T-cell (primary cell): ENCODE data around the gene SETD5. TPM values are rescaled to one million over a fixed set of nuclear protein-coding genes. Genes with fewer than 3 reads are reported as not detected.
"Not testable (repeated sequence)": the region's sequence is repeated elsewhere in the genome, so short reads cannot be mapped to it uniquely, and the experiment has no call there.

Source experiments
- ATAC-seq, 4 experiments: fragments of 200-7000 bp in 3 of 4; fragments of 150-1000 bp in 1 of 4; cut with Tn5 transposase; replicated peaks in 1 of 4; 1 replicate in 3 of 4; 2 replicates in 1 of 4; pipeline ENCODE4 v1.10.0; 2021; ENCODE audit warnings: moderate library complexity in 3 of 4, mild to moderate bottlenecking in 2 of 4, moderate number of reproducible peaks in 1 of 4
- CTCF ChIA-PET, 2 donors: fragments of 300-600 bp; sonication (Branson Sonifier 250); formaldehyde crosslinking; loops; one replicate each; lab custom pipeline; 2022; ENCODE audit warnings: antibody characterized with exemption in 2 of 2; lab: Charles Lee
- POLR2A ChIA-PET, 2 donors: fragments of 300-600 bp; sonication (Branson Sonifier 250); formaldehyde crosslinking; loops; one replicate each; lab custom pipeline; 2022; ENCODE audit warnings: antibody characterized with exemption in 2 of 2; lab: Charles Lee
- DNase-seq, 35 experiments: peaks; one replicate each; pipeline versions ENCODE4 v3.0.0 to v3.0.0-alpha.2; 2013 to 2023
- H3K27ac ChIP-seq: one replicate; pipeline ENCODE4 v1.5.1; 2013; ENCODE audit warnings: low read length
- H3K27me3 ChIP-seq, 2 experiments: replicated peaks in 1 of 2; 1 replicate in 1 of 2; 2 replicates in 1 of 2; pipeline versions ENCODE4 v1.6.1 to v1.7.0; 2013; ENCODE audit warnings: low read length in 1 of 2, mixed read lengths in 1 of 2; ENCODE audit not compliant: control insufficient read depth in 2 of 2, insufficient read depth in 2 of 2; ENCODE audit errors: extremely low read depth in 1 of 2
- H3K36me3 ChIP-seq, 2 donors: 1 replicate in 1 of 2; 2 replicates in 1 of 2; pipeline versions ENCODE4 v1.6.1 to v1.7.0; 2013; ENCODE audit warnings: low read length in 1 of 2; ENCODE audit not compliant: control insufficient read depth in 2 of 2, insufficient read depth in 1 of 2; ENCODE audit errors: extremely low read depth in 1 of 2
- H3K4me1 ChIP-seq, 2 experiments: 1 replicate in 1 of 2; 2 replicates in 1 of 2; pipeline versions ENCODE4 v1.6.1 to v1.7.0; 2013; ENCODE audit warnings: low read length in 2 of 2, mixed read lengths in 1 of 2; ENCODE audit not compliant: insufficient read depth in 2 of 2, control insufficient read depth in 1 of 2; ENCODE audit errors: extremely low read depth in 1 of 2
- H3K4me3 ChIP-seq, 2 donors: 1 replicate in 1 of 2; 2 replicates in 1 of 2; pipeline versions ENCODE4 v1.5.1 to v1.7.0; 2013; ENCODE audit warnings: mild to moderate bottlenecking in 2 of 2, low read length in 1 of 2, moderate library complexity in 1 of 2; ENCODE audit not compliant: control insufficient read depth in 1 of 2; ENCODE audit errors: extremely low read depth in 1 of 2
- H3K9me3 ChIP-seq: 2 replicates; pipeline ENCODE4 v1.7.0; 2013
- H3K27ac Mint-ChIP-seq, 2 donors: one replicate each; pipeline ENCODE4 v1.8.0; 2020 to 2021; ENCODE audit warnings: mild to moderate bottlenecking in 2 of 2, mixed read lengths in 2 of 2
- H3K27me3 Mint-ChIP-seq, 2 donors: one replicate each; pipeline ENCODE4 v1.8.0; 2021 to 2022; ENCODE audit warnings: mixed read lengths in 2 of 2
- H3K36me3 Mint-ChIP-seq: one replicate; pipeline ENCODE4 v1.8.0; 2021; ENCODE audit warnings: mixed read lengths
- H3K4me1 Mint-ChIP-seq, 3 donors: one replicate each; pipeline ENCODE4 v1.8.0; 2020 to 2022; ENCODE audit warnings: mixed read lengths in 3 of 3, mild to moderate bottlenecking in 1 of 3
- H3K4me3 Mint-ChIP-seq, 3 donors: one replicate each; pipeline ENCODE4 v1.8.0; 2020 to 2022; ENCODE audit warnings: mild to moderate bottlenecking in 3 of 3, mixed read lengths in 3 of 3, moderate library complexity in 3 of 3
- H3K9me3 Mint-ChIP-seq, 3 donors: one replicate each; pipeline ENCODE4 v1.8.0; 2020 to 2022; ENCODE audit warnings: mixed read lengths in 3 of 3
- WGBS: methylation state at CpG from one replicate; pipeline ENCODE4 v1.1.5; 2013; ENCODE audit warnings: missing lambda C conversion rate; ENCODE audit not compliant: insufficient coverage; 5-methylcytosine and 5-hydroxymethylcytosine counted together
- total RNA-seq, 35 experiments: library from RNA in 6 of 35; stranded (reverse) in 6 of 35; fragments of 120-200 nt in 1 of 35; gene quantifications; one replicate each; pipeline versions ENCODE4 v1.2.1 to v1.2.4 and lab custom pipeline; 2013 to 2026

The SETD5 gene
- total RNA-seq, 5 donors from 2014 or later (not counting 1 experiment from before 2014, with no cell fraction given): 119 to 131 (median 125) TPM

DNA sequence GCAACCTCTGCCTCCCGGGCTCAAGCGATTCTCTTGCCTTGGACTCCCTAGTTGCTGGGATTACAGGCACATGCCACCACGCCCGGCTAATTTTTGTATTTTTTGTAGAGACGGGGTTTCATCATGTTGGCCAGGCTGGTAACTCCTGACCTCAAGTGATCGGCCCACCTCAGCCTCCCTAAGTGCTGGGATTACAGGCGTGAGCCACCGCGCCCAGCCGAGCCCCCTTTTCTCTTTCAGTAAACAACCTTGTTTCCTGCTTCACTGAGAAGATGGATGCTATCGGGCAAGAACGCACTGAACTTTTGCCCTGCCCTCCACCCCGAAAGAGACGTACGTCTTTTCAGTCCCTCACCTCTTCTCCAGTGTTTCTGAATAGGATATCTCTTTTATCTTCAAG lies 96.6 kb downstream of the SETD5 start:
- H3K27ac ChIP-seq, ATAC-seq, H3K9me3 Mint-ChIP-seq, H3K36me3 ChIP-seq, CTCF ChIA-PET, H3K9me3 ChIP-seq, H3K27me3 ChIP-seq, H3K27me3 Mint-ChIP-seq, H3K4me1 ChIP-seq, DNase-seq, H3K27ac Mint-ChIP-seq, H3K36me3 Mint-ChIP-seq, POLR2A ChIA-PET, H3K4me1 Mint-ChIP-seq, H3K4me3 ChIP-seq, H3K4me3 Mint-ChIP-seq: not testable (repeated sequence)
- 97% methylated on average over 14 of the region's 15 CpGs for WGBS

DNA sequence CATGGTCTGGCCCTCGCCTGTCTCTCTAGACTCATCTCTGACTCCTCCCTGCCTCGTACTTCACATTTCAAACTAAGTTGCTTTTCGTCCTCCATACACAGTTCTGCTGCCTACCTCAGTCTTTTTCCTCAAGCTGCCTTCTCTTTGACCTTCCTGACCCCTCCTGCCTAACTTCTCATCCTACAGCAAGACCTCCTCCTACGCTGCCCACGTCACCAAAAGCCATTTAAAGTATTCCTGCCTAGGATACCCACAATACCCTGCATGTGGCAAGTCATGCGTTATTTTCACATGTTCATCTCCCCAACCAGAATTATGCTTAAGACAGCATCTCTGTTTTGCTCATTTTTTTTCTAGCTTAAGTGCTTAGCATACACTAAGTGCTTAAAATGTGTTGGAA lies 99.5 kb downstream of the SETD5 start:
- Mint-ChIP-seq H3K4me1 (peaks cover 5 to 15% (median 7%) of the 10 kb centered on the region in 3 donors), H3K27ac (no peak overlapping the region), H3K4me3 (no peak overlapping the region), H3K27me3 (peaks cover 22 to 28% of the 10 kb centered on the region in 2 donors), H3K9me3 (peaks cover 0 to 9% (median 0%) of the 10 kb centered on the region in 3 donors), H3K36me3 (peaks cover 5% of the 10 kb centered on the region)
- no peaks in the 10 kb centered on the region for H3K9me3 ChIP-seq
- peaks cover 0 to 36% of the 10 kb centered on the region in 2 experiments for H3K27me3 ChIP-seq
- H3K27ac ChIP-seq: no peak overlapping the region
- H3K36me3 ChIP-seq: no peaks in the 10 kb centered on the region
- no peak for DNase-seq
- peaks cover 0 to 17% of the 10 kb centered on the region in 2 experiments for H3K4me1 ChIP-seq
- CTCF ChIA-PET: no interaction called here
- 79% methylated on average over 5 of the region's 6 CpGs for WGBS
- POLR2A ChIA-PET: no interaction called here
- H3K4me3 ChIP-seq: no peak overlapping the region
- ATAC-seq: no peak

DNA sequence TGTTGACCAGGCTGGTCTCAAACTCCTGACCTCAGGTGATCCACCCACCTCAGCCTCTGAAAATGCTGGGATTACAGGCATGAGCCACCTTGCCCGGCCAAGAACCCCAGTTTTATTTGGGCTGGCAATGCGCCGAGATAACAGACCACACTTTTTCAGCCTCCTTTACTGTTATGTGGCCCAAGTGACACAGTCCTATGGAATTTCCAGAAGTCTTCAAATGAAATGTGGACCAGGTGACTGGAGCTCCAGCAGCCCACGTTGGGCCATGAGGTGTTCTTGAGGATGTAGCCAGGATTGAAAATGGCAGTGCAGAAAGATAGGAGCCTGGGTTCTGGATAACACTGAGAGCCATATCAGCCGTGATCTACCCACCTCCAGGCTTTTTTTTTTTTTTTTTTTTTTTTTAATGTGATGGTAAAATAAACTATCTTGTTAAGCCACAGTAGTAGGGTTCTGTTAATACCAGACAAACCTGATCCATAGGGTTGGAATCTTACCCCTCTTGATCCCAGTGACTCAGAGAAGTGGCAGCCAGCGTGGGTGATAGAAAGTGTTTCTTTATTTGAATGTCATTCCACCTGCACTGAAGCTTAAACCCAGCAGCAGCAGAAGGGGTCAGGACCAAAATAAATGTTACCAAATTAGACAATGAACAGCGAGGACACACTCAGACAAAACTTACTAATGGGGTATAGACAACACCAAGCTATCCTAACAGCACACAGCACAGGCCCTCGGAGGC lies 100.6 kb downstream of the SETD5 start:
- Histone ChIP-seq H3K4me1 (peaks cover 0 to 17% of the 10 kb centered on the region in 2 experiments), H3K36me3 (no peaks in the 10 kb centered on the region), H3K9me3 (no peaks in the 10 kb centered on the region), H3K4me3 (no peak overlapping the region), H3K27me3 (peaks cover 0 to 46% of the 10 kb centered on the region in 2 experiments), H3K27ac (no peak overlapping the region)
- CTCF ChIA-PET: no interaction called here
- H3K4me1 Mint-ChIP-seq: peaks cover 5 to 15% (median 7%) of the 10 kb centered on the region in 3 donors
- H3K27me3 Mint-ChIP-seq: peaks cover 26 to 32% of the 10 kb centered on the region in 2 donors
- ATAC-seq (no peak), DNase-seq (no peak)
- H3K9me3 Mint-ChIP-seq: peaks cover 0 to 9% (median 0%) of the 10 kb centered on the region in 3 donors
- no peak overlapping the region for H3K4me3 Mint-ChIP-seq
- WGBS: 80% methylated on average over 6 of the region's 8 CpGs
- peaks cover 5% of the 10 kb centered on the region for H3K36me3 Mint-ChIP-seq
- POLR2A ChIA-PET: interaction anchor here in 1 of 2 donors (0.7 kb wide), 1 partner anchor 411 kb away, joined by 9 read pairs; no protein-coding TSS in a partner anchor
- H3K27ac Mint-ChIP-seq: no peak overlapping the region

DNA sequence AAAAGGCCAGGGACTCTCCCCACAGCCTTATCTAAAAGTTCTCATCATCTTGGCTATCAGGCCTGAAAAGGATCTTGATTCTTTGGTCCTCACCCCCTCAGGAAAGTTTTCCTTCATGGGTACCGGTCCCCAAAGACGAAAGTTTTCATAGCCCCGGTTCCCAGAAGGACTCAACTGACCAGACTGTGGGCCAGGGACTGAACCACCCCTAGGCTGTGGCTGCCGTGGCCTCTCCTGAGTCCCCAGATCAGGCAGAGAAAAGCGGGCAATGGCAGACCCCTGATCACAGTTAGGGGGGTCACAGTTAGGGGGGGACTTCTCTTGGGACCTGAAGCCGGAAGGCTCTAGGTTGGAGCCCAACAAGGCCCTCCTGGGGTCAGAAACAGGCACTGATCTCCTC lies 101.4 kb downstream of the SETD5 start:
- peaks cover 8 to 15% (median 10%) of the 10 kb centered on the region in 3 donors for H3K4me1 Mint-ChIP-seq
- Histone ChIP-seq H3K27me3 (peaks cover 0 to 50% of the 10 kb centered on the region in 2 experiments), H3K9me3 (no peaks in the 10 kb centered on the region), H3K4me3 (no peak overlapping the region), H3K36me3 (no peaks in the 10 kb centered on the region), H3K27ac (no peak overlapping the region), H3K4me1 (peaks cover 0 to 17% of the 10 kb centered on the region in 2 experiments)
- no peak overlapping the region for H3K4me3 Mint-ChIP-seq
- peaks cover 26 to 36% of the 10 kb centered on the region in 2 donors for H3K27me3 Mint-ChIP-seq
- POLR2A ChIA-PET: no interaction called here
- peaks cover 5% of the 10 kb centered on the region for H3K36me3 Mint-ChIP-seq
- CTCF ChIA-PET: no interaction called here
- peaks cover 0 to 5% (median 0%) of the 10 kb centered on the region in 3 donors for H3K9me3 Mint-ChIP-seq
- no peak overlapping the region for H3K27ac Mint-ChIP-seq
- 92% methylated on average over 4 of the region's 6 CpGs for WGBS
- no peak for DNase-seq
- ATAC-seq: no peak

DNA sequence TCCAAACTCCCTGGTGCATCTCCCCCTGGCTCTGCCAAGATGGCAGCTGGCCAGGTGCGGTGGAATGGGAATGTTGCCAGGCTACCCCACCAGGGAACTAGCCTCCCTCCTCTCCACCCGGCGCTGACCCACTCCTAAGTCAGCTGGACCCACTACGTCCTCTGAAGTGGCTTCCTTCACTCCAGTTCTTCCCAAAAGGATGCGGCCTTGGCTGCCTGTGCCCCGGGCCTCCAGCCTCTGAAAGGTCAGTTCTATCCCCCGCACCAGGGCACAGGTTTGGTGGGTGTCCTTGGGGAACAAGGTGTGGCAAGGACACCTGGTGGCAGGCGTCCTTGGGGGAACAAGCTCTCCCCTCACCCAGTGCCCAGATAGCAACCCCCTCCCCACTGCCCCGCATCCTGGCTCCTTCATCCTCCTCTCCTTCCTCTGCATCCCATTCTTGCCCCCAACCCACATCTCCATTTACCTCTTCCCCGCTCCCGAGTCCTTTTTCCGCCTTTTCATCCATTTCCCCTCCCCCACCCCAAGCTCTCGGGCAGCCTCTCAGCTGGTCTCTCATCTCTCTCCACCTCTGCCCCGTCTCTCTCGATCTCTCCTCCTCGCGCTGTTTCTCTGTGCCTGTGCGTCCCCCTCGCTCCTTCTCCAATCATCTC lies 102.2 kb downstream of the SETD5 start:
- Mint-ChIP-seq H3K27me3 (peaks cover 26 to 36% of the 10 kb centered on the region in 2 donors), H3K4me3 (peak overlapping the region in 1 of 3 donors; percentile 10), H3K4me1 (peaks cover 8 to 15% (median 10%) of the 10 kb centered on the region in 3 donors), H3K36me3 (peaks cover 3% of the 10 kb centered on the region), H3K9me3 (peaks cover 0 to 1% (median 0%) of the 10 kb centered on the region in 3 donors), H3K27ac (peak overlapping the region in 1 of 2 donors; percentile 19)
- no peaks in the 10 kb centered on the region for H3K36me3 ChIP-seq
- ChIA-PET POLR2A (no interaction called here), CTCF (interaction anchor here in 1 of 2 donors (0.6 kb wide), 1 partner anchor 608 kb away, joined by 4 read pairs; no protein-coding TSS in a partner anchor)
- no peaks in the 10 kb centered on the region for H3K9me3 ChIP-seq
- ATAC-seq (no peak), DNase-seq (no peak)
- H3K27ac ChIP-seq: no peak overlapping the region
- WGBS: 21% methylated on average over 13 of the region's 19 CpGs
- H3K4me1 ChIP-seq: peaks cover 0 to 17% of the 10 kb centered on the region in 2 experiments
- peaks cover 0 to 53% of the 10 kb centered on the region in 2 experiments for H3K27me3 ChIP-seq
- H3K4me3 ChIP-seq: no peak overlapping the region
